T-helper 2 cell (primary cell): ENCODE results near the gene ADCY6.

Experiments
- DNase-seq, 5 experiments: peaks; one replicate each; pipeline versions ENCODE4 v3.0.0 to v3.0.0-alpha.2; 2012 to 2022
- total RNA-seq, 2 donors: gene quantifications; one replicate each; lab custom pipeline; 2026; lab: John Stamatoyannopoulos, UW

ADCY6 gene
- total RNA-seq = 0 to 1.3 reads per million in 2 donors

GRCh38 chr12:48788854-48789775 is at the start of gene ADCY6:
Gene ADCY6, minus strand, starts transcription at chr12:48789089. Its CDS starts 5,655 bp downstream, at chr12:48783434.
- DNase-seq = no peak

- no peak for DNase-seq
Observed at GRCh38 chr12:48838048-48838447, 49.2 kb upstream of the ADCY6 start.

GRCh38 chr12:48832321-48833060 is 43.6 kb upstream of the ADCY6 start:
- no peak for DNase-seq

DNA sequence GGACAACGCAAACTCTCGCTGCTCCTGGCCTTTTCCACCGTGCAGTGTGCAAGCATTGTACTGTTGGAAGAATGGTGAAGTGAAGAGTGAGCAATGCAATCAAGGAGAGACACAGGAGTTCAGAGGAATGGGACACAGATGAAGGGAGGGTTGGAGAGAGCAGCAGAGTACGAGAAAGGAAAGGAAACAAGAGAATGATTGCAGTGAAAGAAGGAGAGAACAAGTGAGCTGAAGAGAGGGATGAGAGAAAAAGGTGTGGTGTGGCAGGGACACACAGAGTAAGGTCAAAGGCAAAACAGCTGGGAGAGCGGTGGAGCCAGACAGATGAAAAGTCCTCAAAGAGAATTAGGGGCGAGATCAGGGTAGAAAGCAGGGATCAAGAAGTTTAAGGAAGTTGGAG is 42.4 kb upstream of the ADCY6 start:
- no peak for DNase-seq

- no peak for DNase-seq
Observed at GRCh38 chr12:48828841-48829575, 40.1 kb upstream of the ADCY6 start.

DNA sequence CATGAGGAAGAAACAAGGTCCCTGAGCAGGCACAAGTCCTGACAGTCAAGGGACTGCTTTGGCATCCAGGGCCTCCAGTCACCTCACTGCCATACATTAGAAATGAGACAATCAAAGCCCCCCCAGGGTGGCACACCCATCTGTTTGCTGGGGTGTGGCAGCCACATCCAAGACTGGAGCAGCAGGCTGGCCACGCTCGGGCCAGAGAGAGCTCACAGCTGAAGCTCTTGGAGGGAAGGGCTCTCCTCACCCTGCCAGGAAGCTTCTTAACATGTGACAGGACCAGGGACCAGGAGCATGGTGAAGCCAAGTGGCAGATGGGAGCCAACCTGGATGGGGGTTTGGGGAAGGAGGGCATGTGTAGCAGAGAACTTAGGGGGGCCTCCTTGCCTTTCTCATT is 39.4 kb upstream of the ADCY6 start:
- no peak for DNase-seq

GRCh38 chr12:48827513-48828096 is 38.7 kb upstream of the ADCY6 start:
- DNase-seq = no peak

- DNase-seq = no peak
Observed at GRCh38 chr12:48827026-48827425, 38.1 kb upstream of the ADCY6 start.

DNA sequence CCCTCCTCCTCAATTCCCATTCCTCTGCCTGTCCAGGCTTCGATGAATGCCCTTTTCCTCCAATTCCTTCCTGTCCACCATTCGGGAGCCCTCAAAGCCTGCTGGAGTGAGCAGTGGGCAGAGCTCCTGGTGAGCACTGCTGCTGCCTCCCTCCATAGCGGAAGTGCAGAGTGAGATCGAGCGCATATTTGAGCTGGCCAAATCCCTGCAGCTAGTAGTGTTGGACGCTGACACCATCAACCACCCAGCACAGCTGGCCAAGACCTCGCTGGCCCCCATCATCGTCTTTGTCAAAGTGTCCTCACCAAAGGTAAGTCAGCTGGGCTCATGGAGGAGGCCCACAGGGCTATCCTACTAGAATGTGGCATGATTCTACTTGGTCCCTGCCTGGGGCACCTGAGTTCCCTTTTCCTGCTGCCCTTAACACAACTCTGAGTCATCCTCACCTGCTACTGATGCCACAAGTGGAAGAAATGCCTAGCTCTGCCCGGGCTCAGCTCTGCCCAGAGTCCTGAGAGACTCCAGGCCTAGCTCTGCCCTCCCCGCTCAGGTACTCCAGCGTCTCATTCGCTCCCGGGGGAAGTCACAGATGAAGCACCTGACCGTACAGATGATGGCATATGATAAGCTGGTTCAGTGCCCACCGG is 37.4 kb upstream of the ADCY6 start:
- no peak for DNase-seq

DNA sequence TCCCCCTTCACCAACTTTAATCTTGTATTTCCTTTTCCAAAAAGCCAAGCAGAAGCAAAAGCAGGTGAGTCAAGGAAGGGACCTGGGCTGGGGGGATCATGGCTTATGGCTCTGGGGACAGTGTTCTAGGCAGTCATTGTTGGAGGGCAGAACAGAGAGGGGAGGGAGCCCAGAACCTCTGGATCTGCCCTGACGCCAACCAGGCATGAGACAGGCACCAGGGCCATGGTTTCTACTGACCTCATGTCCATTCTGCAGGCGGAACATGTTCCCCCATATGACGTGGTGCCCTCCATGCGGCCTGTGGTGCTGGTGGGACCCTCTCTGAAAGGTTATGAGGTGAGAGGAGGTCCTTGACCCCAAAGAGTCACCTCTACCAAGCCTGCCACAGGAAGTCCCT is 36.0 kb upstream of the ADCY6 start:
- DNase-seq = no peak

DNA sequence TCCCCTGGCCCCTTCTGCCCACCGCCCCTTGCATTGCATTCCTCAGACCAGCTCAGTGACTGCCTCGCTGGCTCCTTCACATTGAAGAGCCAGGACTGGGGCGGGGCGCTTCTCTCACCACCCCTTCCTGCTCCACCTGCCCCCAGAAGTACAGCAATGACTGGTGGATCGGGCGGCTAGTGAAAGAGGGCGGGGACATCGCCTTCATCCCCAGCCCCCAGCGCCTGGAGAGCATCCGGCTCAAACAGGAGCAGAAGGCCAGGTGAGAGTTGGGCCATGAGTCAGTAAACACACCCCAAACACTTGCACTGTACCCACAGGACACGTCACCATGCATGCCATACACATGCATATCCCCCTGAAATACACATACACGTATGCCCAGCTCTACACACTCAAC is 35.2 kb upstream of the ADCY6 start:
- DNase-seq = peak in 2 of 5 experiments; percentile 16 to 78

DNA sequence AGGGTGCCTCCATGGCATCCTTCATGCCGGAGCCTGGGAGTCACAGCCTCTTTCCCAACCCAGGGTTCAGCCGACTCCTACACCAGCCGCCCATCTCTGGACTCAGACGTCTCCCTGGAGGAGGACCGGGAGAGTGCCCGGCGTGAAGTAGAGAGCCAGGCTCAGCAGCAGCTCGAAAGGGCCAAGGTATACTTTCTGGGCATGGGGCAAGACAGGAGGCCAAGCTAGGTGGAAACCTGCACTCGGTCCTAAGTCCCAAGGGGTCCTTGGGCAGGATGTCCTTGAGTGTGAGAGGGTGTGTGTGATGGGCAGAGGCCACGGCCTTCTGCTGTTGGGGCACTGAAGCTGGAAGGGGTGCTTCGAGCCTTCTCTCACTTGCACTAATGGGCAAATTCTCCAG is 34.4 kb upstream of the ADCY6 start:
- DNase-seq = no peak

DNA sequence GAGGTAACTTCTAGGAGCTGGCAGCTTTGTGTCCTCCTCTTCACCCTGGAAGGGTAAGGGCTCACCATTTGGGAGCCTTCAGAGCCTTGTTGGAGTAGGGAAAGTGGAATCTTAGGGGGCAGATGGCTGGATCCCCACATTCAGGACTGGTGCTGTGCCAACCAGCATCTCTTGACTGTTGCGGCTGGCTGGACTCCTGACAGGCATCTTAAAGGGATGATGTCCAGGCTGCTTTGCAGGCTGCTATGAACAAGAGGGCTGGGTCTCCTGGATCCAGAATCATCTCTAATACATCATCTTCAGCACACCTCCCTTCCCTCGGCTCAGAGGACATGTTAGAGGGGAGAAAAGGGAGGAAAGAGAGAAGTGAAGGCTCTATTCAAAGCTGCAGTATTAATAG is 33.8 kb upstream of the ADCY6 start:
- DNase-seq = no peak

- DNase-seq = no peak
Observed at GRCh38 chr12:48822139-48822538, 33.2 kb upstream of the ADCY6 start.

GRCh38 chr12:48819986-48820725 is 31.3 kb upstream of the ADCY6 start:
- no peak for DNase-seq

GRCh38 chr12:48818831-48819590 is 30.1 kb upstream of the ADCY6 start:
- peak in 3 of 5 experiments; percentile 16 to 63 (median 40) for DNase-seq

DNA sequence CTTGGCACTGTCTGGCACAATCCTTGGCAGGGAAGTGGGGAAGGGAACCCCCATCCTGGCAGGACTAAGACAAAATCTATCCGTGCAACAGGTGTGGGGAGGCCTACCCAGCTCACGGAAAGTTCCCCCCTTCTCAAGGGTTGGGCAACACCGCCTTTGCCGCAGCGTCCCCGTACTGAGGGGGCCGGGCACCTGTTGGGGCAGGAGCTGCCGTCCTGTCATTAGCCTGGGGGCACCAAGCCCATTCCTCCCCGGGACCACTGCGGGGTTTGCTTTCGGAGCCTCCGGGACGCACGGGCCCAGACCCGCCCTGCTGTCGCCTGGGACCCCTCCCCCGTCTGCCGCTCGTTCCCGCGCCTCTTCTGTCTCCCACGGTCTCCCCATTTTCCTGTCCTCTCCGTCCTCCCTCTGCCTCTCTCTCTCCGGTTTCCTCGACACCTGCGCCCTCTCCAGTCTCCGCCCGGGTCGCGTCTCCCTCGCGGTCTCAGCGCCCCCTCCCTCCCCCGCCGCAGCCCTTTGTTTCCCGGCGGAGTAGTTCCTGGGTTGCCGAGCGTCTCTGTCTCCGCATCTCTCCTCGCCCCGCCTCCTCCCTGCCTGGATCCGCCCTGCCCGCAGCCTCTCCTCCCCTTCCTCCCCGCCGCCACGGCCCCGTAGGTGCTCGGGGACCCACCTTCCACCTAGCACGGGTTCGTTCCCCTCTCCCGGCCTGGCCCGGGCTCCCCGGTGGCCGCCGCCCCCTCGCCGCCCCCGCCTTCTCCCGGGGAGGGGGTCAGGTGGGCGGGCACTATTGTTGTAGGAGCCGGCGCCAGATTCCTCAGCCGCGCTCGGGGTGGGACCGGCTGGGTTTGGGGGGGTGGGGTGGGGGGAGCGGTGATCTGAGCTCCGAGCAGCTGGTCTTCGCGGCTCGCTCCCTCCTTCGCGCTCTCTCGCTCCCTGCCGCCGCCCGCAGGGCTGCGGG is 29.3 kb upstream of the ADCY6 start, which contains the start of gene CACNB3:
Gene CACNB3 (plus strand): TSS at position 624 of the 958 bp plus-strand sequence. CDS start 434 bp downstream, outside the sequence.
- peak; percentile 67 to 81 (median 73) for DNase-seq

DNA sequence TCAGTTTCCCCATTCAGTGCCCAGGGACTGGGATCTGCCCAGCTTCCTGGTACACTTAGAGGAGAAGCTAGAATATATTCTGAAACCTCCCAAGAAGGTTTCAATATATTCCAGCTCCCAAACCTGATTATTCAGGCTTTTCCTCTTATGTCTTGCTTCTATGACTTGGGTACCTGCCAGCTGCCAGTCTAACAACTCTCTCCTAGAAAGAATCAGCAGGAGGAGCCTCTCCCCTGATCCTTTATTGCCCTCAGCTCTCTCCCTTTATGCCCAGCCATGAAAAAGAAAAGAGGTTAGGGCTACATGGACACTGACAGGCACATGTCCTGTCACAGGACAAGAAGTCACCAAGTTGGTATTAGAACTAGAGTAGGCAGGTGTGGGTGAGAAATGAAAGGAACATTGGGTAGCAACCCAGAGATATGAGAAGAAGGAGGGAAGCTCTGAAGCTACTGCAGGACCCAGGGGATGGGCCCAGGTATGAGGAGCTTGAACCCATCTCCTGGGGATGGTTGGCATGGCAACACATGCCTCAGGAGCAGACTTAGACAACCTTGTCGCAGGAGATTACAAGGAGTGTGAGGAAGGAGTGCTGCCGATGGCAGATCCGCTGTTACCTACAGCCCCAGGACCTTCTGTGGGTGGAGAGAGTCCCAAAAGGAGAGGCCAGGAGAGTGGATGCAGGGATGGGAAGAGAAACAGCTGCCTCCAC is 27.4 kb upstream of the ADCY6 start:
- DNase-seq = no peak
